DMS114 treated with DMSO at 0.1 percent for 48 hours (cell line): ENCODE measurements around the gene PIR.

ENCODE experiments used
- DNase-seq: peaks from one replicate; lab custom pipeline; 2025; ENCODE audit not compliant: unreplicated experiment; lab: John Stamatoyannopoulos, UW

The PIR gene

DNA sequence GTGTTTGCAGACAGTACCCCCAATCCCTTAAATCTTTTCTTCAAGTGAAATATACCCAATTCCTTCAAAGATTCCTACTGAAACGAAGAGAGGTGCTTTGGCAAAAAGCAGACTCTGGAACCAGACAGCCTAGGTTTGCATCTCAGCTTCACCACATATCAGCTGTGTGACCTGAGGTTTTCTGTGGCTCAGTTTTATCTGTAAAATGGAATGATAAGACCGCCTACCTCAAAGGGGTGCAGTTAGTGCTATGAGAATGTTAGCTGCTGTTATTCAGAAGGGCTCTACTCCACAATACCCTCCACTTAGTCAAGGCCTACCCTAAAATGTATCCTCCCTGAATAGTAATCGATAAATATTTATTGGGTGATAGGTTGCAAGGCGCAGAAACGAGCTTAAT is 664 bp downstream of the PIR start:
- no peak for DNase-seq

DNA sequence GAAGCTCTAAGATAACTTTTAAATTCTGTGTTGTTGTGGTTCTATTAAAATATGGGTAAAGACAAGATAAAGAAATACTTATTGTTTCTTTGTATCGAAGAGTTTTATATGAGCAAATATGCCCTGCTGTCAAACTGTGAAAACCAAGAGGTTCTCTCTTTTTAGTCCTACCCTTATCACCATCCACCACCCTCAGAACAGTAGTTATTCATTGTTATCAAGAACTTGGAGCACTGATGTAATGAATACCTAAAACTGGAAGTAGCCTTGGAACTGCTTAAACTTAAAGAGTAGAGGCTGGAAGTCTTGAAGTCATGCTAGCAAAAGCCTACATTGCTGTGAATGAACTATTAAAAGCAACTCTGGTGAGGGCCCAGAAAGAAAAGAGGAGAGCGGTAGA is 9.2 kb downstream of the PIR start:
- DNase-seq, result no peak

DNA sequence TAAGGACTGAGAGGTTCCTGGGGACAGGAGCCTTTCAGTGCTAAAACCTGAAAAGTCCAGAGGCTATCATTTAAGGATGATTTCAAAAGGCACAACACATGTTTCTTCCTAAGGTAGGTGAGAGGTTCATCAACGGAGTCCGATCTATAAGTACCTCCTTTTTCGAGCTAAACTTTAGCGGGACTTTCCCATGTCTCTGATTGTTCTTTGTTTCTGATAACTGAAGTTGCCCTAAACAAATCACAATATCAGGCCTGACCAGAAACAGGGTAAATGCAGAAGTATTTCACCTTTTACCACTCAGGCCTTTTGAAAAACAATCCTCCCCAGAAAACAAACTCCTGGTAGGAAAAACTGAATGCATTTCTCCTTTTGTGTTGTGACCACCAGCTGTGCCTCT is 17.6 kb downstream of the PIR start:
- no peak for DNase-seq

DNA sequence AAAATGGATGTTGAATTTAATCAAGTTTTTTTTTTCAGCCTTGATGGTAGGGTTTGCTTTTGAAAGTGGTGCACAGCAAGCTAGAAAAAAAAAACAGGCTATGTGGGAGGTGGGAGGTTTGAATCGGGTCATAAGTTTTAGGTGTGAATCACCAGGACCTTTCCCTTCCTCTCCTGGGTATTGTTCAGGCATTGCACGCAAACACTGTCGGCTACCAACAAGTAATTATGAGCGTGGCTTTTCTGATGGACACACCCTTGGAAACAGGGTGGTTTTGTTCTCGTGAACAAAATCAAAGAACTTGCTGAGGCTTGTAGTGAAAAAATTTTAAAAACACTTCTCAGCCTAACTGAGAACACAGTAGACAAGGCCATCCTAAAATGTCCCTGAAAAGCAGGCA is 18.1 kb downstream of the PIR start:
- no peak for DNase-seq

DNA sequence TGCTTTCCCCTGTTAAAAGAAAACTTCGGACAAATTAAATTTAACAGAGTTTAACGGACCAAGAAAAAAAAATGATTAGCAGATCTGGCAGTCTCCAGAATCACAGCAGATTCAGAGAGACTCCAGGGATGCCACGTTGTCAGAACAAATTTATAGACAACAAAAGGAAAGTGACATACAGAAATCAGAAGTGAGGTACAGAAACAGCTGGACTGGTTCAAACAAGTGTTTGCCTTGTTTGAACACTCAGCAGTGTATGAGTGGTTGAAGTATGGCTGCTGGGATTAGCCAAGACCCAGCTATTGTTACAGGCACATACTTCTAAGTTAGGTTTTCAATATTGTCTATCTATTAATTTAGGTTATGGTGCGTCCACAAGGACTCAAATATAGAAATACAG is 19.1 kb downstream of the PIR start:
- no peak for DNase-seq

DNA sequence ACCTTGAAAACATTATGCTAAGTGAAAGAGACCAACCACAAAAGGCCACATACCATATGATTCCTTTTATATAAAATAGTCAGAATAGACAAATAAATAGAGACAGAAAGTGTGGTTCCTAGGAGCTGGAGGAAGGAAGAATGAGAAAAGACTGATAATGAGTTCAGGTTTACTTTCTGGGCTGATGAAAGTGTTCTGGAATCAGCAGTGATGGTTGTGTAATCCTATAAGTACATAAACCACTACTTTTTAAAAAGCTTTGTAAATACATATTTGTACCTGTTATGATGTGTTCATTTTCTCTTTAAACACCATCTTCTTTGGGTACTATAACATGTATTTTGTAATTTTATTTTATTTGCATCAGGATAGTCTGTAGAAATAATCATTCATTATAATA is 20.6 kb downstream of the PIR start:
- no peak for DNase-seq

DNA sequence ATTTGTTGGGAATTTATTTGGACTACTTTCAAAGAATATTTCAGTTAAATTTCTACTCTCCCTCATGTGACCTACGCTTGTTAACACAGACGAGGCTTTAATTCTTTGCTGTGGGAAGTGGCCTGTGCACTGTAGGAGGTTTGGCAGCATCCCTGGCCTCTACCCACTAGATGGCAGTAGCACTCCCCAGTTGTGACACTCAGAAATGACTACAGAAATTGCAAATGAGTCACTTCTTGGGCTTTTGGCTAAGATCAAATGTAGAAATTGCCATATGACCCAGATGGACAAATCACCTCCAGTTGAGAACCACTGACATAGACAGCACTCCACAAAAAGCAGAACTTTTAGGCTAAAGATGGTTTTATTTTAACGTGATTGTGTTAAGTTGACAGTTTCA is 22.1 kb downstream of the PIR start:
- DNase-seq, result peak; percentile 40

DNA sequence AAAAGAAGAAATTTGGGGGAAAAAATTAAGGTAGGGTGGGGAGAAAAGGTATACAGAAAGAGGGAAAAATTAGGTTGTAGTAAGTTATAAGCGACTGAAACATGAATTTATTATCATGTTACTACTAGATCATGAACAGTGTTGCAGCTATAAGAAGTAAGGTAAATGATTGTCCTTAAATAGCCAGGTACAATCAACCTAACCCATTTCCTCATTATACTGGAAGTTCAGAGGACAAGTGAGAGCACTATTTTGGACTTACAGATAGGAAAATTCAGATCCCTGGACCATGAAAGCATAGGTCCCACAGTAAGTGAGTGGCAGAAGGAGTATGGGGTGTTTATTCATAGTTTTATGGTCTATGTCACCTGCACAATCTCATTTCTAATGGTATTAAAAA is 23.5 kb downstream of the PIR start:
- no peak for DNase-seq

DNA sequence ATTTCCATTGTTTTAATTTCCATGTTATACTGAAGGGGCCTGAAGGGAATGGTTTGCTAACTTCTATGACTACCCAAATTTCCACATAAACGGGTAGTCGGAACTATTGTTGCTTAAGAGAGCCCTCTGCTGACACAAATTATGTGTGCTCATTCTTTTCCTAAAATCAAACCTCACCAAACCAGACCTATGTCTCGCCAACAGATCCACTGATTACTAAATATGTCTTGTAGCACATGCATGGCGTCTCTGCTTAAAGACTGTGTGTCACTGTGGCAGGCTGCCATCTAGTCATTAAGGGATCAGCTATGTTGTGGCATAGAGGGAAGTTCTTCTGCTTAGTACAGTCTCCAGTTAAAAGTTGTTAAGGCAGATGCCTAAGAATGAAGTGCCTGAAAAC is 25.1 kb downstream of the PIR start:
- DNase-seq, result peak; percentile 2

DNA sequence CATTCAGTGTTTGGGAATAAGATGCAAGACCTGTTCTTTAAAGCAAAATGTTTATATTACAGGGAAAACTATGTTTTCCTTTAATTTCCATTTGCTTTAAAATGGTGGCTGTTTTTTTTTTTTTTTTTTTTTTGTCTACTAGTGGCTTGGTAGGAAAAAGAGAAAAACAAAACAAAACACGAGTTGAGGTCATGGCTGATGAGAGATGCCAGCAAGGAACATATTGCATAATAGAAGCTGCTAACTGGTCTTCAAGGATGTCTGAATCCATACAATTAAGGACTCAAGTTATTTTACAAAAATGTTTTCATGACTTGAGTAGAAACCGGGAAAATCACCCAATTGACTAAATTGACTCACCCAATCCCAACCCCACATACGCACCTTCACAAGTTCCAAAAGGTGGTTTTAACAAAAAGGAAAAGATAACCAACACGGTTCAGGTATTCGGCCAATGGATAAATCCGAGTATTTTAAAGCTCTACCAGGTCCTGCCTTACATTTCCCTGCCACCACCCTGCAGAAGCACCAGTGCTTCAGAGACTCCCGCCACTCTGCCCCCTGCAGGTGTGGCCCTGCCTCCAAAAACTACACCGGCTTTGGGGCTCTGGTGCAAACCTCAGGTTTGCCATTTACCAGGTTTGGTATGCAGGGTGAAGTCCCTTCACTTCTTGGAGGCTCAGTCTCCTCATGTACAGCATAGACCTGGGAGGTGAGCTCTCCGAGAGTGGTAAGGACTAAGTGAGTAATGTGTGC is 27.1 kb downstream of the PIR start:
- DNase-seq, result no peak

DNA sequence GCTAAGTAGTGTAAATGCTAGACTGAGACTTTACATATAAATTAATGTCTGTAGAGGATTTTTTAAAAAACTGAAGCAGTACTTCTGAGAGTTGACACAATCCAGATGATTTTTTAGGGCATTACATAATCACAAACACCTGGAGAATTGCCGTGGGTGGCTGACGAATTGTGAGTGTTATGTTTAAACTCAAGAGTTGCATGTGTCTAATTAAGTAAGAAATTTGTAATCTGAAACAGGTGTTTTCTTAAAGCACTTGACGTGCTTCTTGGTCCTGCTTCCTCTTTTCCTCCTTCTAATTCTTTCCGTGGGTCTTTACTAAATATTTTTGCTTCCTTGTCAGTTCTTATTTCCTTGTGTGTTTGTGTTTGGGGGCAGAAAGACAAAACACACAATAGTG is 27.8 kb downstream of the PIR start:
- no peak for DNase-seq

DNA sequence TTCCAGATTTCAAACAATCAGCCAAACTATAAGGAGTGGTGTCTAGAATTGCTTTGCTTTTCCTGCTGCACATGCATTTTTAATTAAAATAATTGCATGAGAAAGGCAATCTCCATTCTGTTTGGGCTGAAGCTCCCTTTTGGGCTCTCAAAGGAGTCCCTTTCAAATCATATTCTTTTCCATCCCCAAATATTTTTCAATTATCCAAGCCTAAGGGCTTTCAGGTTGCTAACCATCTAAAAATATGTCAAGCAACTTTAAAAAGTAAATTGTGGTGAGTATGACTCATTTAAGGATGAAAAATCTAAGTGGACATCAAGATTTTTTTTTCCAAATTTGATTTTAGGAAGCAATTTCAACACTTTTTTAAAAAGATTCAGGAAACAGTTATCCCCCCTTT is 28.4 kb downstream of the PIR start:
- no peak for DNase-seq

DNA sequence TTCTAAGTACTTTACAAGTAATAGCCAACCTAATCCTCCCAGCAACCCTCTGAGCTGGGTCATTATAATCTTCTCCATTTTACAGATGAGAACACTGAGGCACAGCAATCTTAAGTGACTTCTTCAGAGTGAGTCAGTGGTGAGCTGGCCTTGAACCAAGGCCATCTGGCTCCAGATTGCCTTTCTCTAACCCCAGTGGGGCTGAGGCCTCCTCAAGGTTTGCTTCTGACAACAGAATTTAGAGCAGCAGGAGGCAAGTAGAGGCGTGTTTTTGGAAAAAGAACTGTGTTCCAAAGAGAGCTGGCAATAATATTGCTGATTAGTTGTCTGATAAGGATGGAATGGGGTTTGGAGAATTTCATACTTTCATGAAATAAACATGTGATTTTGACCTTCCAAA is 41.2 kb downstream of the PIR start:
- no peak for DNase-seq

DNA sequence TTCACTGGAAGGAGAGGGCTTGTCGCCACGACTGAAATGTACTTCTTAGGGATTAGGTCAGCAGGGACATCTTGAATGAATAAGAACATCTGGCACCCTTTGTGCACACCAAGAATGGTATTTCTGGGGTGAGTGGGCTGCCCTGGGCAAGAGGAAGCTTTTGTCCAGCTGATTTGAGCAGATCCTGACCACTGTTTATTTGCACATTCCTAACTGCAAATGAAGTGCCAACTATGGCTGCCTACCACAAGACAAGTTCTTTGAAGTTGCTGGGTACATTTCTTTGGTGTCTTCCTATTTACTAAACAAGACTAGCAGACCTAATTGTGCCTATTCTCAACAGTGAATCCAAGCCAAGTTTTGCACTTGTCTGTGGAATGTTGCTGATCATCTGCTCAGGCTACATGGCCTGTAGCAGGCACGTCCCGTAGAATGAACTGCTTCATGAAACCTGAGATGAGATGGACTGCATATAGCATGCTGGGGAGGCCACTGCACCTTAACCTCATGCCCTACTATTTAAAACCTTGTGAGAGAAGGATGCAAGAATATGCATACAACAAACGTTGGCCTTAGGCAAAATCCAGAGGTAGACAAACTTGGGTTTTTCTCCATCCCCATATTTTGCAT is 45.0 kb downstream of the PIR start:
- DNase-seq, result no peak

DNA sequence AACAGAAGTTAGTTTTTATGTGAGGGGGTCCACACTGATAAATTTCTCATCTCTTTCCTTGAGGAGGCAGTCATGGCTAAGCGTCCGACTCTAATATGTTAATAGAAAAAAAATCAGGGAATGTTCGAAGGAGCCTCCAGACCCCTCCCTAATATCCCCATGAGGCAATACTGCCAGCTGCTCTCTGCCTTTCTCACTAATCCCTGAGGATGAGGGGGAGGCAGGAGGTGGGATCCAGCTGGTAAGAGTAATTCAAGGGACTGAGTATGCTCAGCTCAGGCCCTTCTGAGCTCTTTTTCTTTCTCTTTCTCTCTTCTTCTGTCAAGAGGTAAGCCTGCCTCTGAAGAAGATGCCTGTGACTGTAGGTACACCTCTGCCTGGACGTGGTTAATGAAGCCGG is 51.7 kb downstream of the PIR start:
- no peak for DNase-seq

DNA sequence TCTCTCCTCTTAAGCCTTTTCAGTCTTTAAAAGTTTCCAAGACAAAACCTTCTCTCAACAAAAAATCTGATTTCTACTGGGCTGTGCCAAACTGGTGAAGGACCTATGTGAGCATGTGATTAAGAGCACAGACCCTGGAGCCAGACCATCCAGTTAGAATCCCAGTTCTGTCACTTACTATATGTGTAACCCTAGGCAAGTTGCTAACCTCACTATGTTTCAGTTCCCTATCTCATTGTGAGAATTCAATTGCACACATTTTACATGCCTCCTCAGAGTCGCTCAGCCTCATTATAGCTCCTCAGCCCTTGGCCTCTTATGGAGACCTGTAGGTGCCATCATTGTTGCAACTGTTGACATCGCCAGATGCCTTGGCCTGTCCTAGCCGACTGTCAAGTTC is 54.8 kb downstream of the PIR start:
- no peak for DNase-seq

DNA sequence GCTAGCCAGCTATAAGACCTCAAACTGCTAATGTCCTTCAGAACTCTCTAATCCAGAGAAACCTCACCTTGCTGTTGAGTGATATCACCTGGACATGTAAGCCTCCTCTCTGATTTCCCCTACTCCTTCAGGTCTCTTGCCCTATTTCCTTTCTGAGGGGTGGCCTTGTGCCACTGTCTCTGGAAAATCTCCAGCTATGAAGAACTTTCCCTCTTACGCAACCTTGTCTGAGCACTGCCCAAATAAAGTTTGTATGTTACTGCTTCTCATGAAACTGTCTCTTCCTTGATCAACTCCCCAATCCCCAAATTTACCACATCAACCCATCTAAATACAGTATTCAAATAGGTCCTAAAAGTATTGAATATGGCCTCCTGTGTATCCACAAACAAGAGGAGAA is 55.4 kb downstream of the PIR start:
- DNase-seq, result no peak

DNA sequence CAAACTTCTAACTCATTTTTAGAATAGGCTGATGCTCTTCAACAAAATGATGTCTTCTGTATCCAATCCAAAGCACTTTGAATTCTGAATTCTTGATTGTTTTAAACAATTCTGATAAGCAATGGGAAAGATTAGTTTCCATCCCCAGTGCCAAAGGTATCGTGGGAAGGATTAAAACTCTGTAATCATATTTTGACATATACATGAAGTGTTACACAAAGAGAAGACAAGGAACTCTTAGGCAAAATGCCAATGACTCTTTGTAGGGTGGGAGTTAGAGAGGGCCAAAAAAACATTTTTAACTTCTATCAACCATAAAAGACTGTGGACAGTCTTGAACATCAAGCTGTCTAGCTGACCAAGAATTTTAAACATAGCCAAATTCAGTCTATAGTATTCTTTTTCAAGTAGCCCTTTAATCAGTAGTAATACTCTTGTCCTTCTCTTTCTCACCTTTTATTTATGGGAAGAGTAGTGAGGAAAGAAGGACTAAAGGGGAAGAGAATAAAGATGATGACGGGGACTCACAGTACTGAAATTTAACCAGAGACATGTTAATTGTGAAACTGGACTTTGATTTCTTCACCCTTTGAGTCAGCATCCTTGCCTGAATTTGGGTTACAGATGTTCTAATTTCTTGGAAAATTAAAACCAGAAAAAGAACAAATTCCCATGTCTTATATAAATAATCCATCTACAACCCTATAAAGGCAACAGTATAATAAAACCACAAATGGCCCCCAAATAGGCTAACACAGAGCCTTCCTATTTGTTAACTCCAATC is 57.1 kb downstream of the PIR start:
- no peak for DNase-seq

DNA sequence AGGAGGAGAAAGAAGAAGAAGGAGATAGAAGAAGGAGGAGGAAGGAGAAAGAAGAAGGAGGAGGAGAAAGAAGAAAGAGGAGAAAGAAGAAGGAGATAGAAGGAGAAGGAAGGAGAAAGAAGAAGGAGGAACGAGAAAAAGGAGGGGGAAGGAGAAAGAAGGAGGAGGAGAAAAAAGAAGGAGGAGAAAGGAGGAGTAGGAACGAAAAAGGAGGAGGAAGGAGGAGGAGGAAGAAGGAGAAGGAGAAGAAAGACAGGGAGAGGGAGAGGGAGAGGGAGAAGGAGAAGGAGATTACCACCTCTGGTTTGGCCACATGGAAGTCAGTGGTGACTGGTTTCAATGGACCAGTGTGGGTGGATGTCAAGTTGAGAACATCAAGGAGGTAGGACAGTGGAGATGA is 58.9 kb downstream of the PIR start:
- DNase-seq, result no peak

DNA sequence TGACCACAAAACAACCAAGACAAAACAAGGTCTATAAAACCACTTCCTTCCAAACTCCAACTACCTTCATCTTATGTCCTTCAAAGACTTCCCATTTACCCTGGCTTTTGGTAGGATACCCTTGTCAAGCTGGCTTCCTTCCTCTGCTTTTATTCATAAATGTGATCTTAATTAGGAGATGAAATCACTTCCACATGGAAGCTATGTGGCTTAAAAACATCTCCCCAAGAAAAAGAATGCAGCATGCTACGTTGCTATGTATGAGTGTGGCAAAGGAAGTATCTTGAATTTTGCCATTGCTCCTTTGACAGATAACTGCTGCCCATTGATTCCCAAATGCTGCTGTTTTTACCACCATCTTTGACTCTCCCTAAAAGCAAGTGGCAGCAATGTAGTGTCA is 62.5 kb downstream of the PIR start:
- DNase-seq, result no peak

DNA sequence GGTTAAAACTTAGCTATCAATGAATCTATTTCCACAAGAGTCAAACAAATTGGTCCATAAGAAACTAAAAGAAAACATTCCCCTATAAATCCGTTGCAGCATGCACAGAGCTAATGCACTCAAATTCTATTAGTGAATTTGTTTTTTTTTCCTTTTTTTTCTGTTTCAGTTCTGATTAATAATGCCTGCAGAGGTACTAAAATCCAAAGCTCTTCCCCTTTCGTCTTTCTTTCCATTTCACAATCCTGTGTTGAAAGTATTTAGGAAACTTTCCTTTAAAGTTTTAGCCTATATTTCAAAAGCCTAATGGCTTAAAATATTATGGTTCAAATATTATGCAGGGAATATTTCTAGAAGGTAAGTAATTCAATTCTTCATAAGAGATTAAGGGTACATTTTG is 63.1 kb downstream of the PIR start:
- DNase-seq, result no peak

DNA sequence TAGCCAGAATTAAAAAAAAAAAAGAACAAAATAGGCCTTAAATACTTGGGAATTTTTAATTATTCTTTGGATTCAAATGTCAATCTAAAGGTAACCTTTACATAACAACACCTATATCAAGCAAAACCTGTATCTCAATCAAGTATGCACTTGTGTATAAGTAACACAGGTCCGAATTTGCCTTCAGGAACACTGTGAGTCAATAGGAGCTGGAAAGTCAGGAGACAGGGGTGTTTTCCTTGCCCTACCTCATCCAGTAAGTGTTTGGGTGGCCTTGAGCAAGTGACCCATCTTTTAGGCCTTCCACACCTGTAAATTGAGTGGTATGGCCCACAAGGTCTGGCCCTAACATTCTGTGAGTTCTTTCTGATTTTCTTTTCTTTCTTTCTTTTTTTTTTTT is 68.1 kb downstream of the PIR start:
- no peak for DNase-seq
